SJSA1 (cell line): ENCODE results near the gene ABCA13. TPM values are rescaled to one million over a fixed set of nuclear protein-coding genes. Genes with fewer than 3 reads are reported as not detected.

ENCODE experiments used
- DNase-seq, 2 experiments: peaks; one replicate each; pipeline ENCODE4 v3.0.0-alpha.2; 2015 to 2020; ENCODE audit warnings: low spot score in 2 of 2, low read depth in 1 of 2
- H3K27ac ChIP-seq: fragments of 250-450 bp; sonication (Bioruptor Pico); 2 replicates; pipeline ENCODE4 v1.5.1; 2020; ENCODE audit warnings: mild to moderate bottlenecking, moderate library complexity
- H3K27me3 ChIP-seq: fragments of 250-450 bp; sonication (Bioruptor Pico); replicated peaks from 2 replicates; pipeline ENCODE4 v1.5.1; 2020; ENCODE audit warnings: mild to moderate bottlenecking, moderate library complexity
- H3K36me3 ChIP-seq: fragments of 250-450 bp; sonication (Bioruptor Pico); 2 replicates; pipeline ENCODE4 v1.5.1; 2020; ENCODE audit warnings: mild to moderate bottlenecking
- H3K4me1 ChIP-seq: fragments of 250-450 bp; sonication (Bioruptor Pico); replicated peaks from 2 replicates; pipeline ENCODE4 v1.6.1; 2021; ENCODE audit warnings: mild to moderate bottlenecking
- H3K4me3 ChIP-seq: fragments of 250-450 bp; sonication (Bioruptor Pico); 2 replicates; pipeline ENCODE4 v1.5.1; 2020; ENCODE audit warnings: mild to moderate bottlenecking
- H3K9me3 ChIP-seq: fragments of 250-450 bp; sonication (Bioruptor Pico); replicated peaks from 2 replicates; pipeline ENCODE4 v1.5.1; 2020; ENCODE audit warnings: mild to moderate bottlenecking
- total RNA-seq: library from RNA; depleted of rRNA; stranded (reverse); fragments of >200 nt; shearing (Covaris generic); gene quantifications from 2 replicates; pipeline ENCODE4 v1.2.3, GENCODE V29; 2014

Gene ABCA13
- total RNA-seq, 1 experiment from 2014 or later: 6.7 TPM

DNA sequence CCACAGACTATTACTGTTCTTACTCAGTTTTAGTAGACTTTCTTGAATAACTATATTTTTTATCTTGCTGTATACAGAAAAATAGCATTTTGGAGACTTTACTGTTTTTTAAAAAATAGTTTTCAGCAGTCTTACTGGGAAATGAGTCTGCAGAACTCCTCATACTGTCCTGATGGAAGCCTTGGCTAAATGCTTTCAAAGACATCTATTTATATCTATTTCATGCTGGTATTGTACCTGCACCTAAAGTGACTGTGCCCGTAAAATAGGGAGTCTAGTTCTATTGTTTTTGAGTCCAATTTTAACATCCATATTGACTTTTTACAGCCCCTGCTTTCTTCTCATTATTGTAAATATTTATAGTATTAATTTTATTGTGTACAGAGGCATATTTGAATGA is 464.5 kb downstream of the ABCA13 start:
- H3K4me3 ChIP-seq: no peak overlapping the region
- DNase-seq: no peak
- no peaks in the 10 kb centered on the region for H3K9me3 ChIP-seq
- H3K4me1 ChIP-seq: peaks cover 18% of the 10 kb centered on the region
- H3K27ac ChIP-seq: no peak overlapping the region
- no peaks in the 10 kb centered on the region for H3K27me3 ChIP-seq
- H3K36me3 ChIP-seq: no peaks in the 10 kb centered on the region

GRCh38 chr7:48636391-48637015 is 465.2 kb downstream of the ABCA13 start:
- DNase-seq: peak in 1 of 2 experiments; percentile 32
- H3K36me3 ChIP-seq: no peaks in the 10 kb centered on the region
- no peak overlapping the region for H3K4me3 ChIP-seq
- H3K27me3 ChIP-seq: no peaks in the 10 kb centered on the region
- H3K4me1 ChIP-seq: peaks cover 18% of the 10 kb centered on the region
- no peaks in the 10 kb centered on the region for H3K9me3 ChIP-seq
- peak overlapping the region; percentile 25; the same call in 1 of the 2 replicates for H3K27ac ChIP-seq

GRCh38 chr7:48637382-48637781 is 466.1 kb downstream of the ABCA13 start:
- Histone ChIP-seq H3K4me1 (peaks cover 18% of the 10 kb centered on the region), H3K4me3 (no peak overlapping the region), H3K36me3 (no peaks in the 10 kb centered on the region), H3K27ac (no peak overlapping the region), H3K9me3 (no peaks in the 10 kb centered on the region), H3K27me3 (no peaks in the 10 kb centered on the region)
- peak in 1 of 2 experiments; percentile 67 for DNase-seq

GRCh38 chr7:48638041-48638440 is 466.8 kb downstream of the ABCA13 start:
- DNase-seq: peak in 1 of 2 experiments; percentile 8
- no peaks in the 10 kb centered on the region for H3K9me3 ChIP-seq
- peaks cover 18% of the 10 kb centered on the region for H3K4me1 ChIP-seq
- H3K4me3 ChIP-seq: no peak overlapping the region
- H3K27ac ChIP-seq: no peak overlapping the region
- H3K27me3 ChIP-seq: no peaks in the 10 kb centered on the region
- H3K36me3 ChIP-seq: no peaks in the 10 kb centered on the region

GRCh38 chr7:48643431-48644013 is 472.3 kb downstream of the ABCA13 start:
- Histone ChIP-seq H3K4me1 (no peaks in the 10 kb centered on the region), H3K9me3 (no peaks in the 10 kb centered on the region), H3K4me3 (no peak overlapping the region), H3K36me3 (no peaks in the 10 kb centered on the region), H3K27ac (no peak overlapping the region), H3K27me3 (no peaks in the 10 kb centered on the region)
- DNase-seq: no peak

DNA sequence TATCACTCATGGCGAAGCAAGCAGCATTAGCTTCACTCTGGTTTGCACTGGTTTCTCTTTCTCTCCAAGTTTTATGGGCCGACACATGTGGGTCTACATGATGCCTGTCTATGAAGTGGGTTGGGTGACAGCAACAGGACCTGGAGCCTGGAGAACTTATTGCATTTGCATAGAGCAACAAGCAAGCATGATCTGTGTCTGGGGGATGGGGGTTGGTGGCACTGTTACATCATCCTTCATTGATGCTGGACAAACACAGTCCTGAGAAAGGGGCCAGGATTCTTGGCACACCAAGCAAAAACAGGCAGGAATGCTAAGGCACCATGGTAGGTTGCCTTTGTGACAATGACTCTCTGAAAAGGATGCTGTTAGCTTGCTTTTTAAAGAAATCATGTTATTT is 486.9 kb downstream of the ABCA13 start:
- H3K4me3 ChIP-seq: no peak overlapping the region
- H3K36me3 ChIP-seq: no peaks in the 10 kb centered on the region
- H3K27me3 ChIP-seq: no peaks in the 10 kb centered on the region
- H3K4me1 ChIP-seq: no peaks in the 10 kb centered on the region
- no peak for DNase-seq
- no peaks in the 10 kb centered on the region for H3K9me3 ChIP-seq
- no peak overlapping the region for H3K27ac ChIP-seq

DNA sequence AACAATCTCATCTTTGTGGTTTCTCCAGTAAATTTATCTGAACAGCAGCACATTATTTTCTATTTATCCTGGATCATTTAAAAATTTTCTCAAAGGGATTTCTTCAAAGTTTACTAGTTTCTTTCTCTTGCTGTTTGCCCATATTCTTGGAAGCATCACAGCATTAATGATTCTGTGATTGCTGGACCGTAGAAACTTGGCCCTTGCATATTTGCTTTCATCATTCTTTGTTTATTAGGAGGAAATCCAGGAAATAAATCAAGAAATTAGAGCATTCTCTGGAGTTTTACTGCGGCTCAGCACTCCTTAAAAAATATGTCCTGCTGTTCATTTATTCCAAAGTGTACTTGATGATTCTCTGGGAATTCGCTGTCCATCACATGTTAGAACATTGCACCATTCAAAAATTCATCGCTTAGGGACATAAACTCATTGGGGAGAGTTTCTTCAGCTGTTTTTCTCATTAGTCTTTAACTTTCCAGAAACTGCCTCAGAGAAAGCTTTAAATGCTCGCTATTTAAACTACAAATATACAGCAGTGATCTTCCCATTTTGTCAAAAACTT is 489.1 kb downstream of the ABCA13 start:
- DNase-seq: no peak
- H3K9me3 ChIP-seq: no peaks in the 10 kb centered on the region
- H3K4me1 ChIP-seq: no peaks in the 10 kb centered on the region
- H3K27me3 ChIP-seq: no peaks in the 10 kb centered on the region
- no peak overlapping the region for H3K27ac ChIP-seq
- H3K36me3 ChIP-seq: no peaks in the 10 kb centered on the region
- no peak overlapping the region for H3K4me3 ChIP-seq

DNA sequence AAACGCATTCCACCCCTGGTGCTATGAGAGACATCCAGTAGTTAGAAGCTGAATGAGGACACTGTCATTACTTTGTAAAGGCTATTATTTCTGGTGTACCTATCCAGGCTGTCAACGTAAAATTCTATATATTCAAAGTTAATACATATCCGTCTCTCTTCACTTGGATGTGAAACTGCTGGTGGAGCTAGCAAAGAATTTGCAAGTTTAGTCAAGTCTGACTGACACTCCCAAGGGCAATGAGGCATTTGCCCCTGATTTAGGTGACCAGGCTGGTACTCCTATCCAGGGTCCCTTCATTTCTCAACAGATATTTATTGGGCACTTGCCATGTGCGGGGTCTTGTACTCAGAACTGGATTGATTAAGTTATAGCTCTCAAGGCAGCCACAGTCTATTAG is 493.0 kb downstream of the ABCA13 start:
- Histone ChIP-seq H3K4me3 (no peak overlapping the region), H3K9me3 (no peaks in the 10 kb centered on the region), H3K27ac (no peak overlapping the region), H3K36me3 (no peaks in the 10 kb centered on the region), H3K4me1 (no peaks in the 10 kb centered on the region), H3K27me3 (no peaks in the 10 kb centered on the region)
- no peak for DNase-seq

GRCh38 chr7:48665353-48666135 is 494.3 kb downstream of the ABCA13 start:
- no peak for DNase-seq
- Histone ChIP-seq H3K27ac (no peak overlapping the region), H3K36me3 (no peaks in the 10 kb centered on the region), H3K4me1 (no peaks in the 10 kb centered on the region), H3K9me3 (no peaks in the 10 kb centered on the region), H3K4me3 (no peak overlapping the region), H3K27me3 (no peaks in the 10 kb centered on the region)

- H3K4me1 ChIP-seq: no peaks in the 10 kb centered on the region
- DNase-seq: no peak
- H3K36me3 ChIP-seq: no peaks in the 10 kb centered on the region
- H3K4me3 ChIP-seq: no peak overlapping the region
- H3K9me3 ChIP-seq: no peaks in the 10 kb centered on the region
- H3K27ac ChIP-seq: no peak overlapping the region
- no peaks in the 10 kb centered on the region for H3K27me3 ChIP-seq
These were observed 496.1 kb downstream of the ABCA13 start for GRCh38 chr7:48667407-48667806.

- no peaks in the 10 kb centered on the region for H3K27me3 ChIP-seq
These were observed 500.4 kb downstream of the ABCA13 start for GRCh38 chr7:48671656-48672055.

DNA sequence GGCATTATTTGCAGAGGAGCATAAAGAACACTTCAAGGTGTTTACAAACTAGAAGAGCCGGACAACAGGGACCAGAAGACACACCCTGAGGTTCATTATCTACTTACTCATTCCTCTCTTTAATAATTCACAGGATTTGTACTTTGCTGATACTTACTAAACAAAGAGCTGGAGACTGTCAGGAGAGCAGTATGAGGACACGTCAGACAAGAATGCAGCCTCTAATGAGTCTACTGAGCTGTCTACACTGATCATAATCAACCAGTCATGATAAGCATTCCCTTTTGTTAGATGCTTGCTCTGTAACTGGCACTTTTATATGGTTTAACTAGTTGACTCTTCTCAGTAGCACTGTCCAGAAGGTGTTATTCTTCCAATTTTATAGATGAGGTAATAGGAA is 509.7 kb downstream of the ABCA13 start:
- H3K27me3 ChIP-seq: no peaks in the 10 kb centered on the region
- H3K36me3 ChIP-seq: no peaks in the 10 kb centered on the region
- H3K9me3 ChIP-seq: no peaks in the 10 kb centered on the region
- no peaks in the 10 kb centered on the region for H3K4me1 ChIP-seq
- no peak overlapping the region for H3K4me3 ChIP-seq
- no peak for DNase-seq
- H3K27ac ChIP-seq: no peak overlapping the region

More at GRCh38 chr7:48671656-48672055, 500.4 kb downstream of the ABCA13 start:
- H3K4me3 ChIP-seq: no peak overlapping the region
- no peaks in the 10 kb centered on the region for H3K36me3 ChIP-seq
- no peaks in the 10 kb centered on the region for H3K9me3 ChIP-seq
- H3K4me1 ChIP-seq: no peaks in the 10 kb centered on the region
- no peak overlapping the region for H3K27ac ChIP-seq
- no peak for DNase-seq

GRCh38 chr7:48691788-48692187 is 520.5 kb downstream of the ABCA13 start:
- no peak for DNase-seq
- Histone ChIP-seq H3K4me3 (no peak overlapping the region), H3K27ac (no peak overlapping the region), H3K4me1 (no peaks in the 10 kb centered on the region), H3K27me3 (no peaks in the 10 kb centered on the region; the same call in 1 of the 2 replicates), H3K9me3 (no peaks in the 10 kb centered on the region), H3K36me3 (no peaks in the 10 kb centered on the region)
